ENCODE results near the gene NIPBL.

DNA sequence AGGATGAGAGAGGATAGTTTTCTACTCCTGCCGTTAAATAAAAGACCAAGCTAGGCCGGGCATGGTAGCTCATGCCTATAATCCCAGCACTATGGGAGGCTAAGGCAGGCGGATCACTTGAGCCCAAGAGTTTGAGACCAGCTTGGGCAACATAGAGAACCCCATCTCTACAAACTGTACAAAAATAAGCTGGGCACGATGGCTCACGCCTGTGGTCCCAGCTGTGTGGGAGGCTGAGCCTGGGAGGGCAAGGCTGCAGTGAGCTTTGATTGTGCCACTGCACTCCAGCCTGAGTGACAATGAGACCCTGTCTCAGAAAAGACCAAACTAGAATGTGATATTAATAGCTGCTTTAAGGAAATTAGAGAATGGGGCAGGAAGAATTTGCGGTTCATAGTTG, 158.4 kb downstream of the NIPBL start:
- TF ChIP-seq FOXK2 (IDR thresholded peaks at IDR 0.05) (no peak), HDGF (IDR thresholded peaks at IDR 0.05; ENCODE audit: borderline replicate concordance) (no peak), LEF1 (IDR thresholded peaks at IDR 0.05; ENCODE audit: borderline replicate concordance) (no peak), NFRKB (IDR thresholded peaks at IDR 0.05) (no peak), BHLHE40 (IDR thresholded peaks at IDR 0.05; ENCODE audit: borderline replicate concordance) (no peak), ZNF384 (IDR thresholded peaks at IDR 0.05) (no peak), ARNT (IDR thresholded peaks at IDR 0.05) (no peak)

Data from HEK293T (cell line).